Endothelial cell (in vitro differentiated cells): ENCODE measurements around the gene SPPL2B. TPM values are rescaled to one million over a fixed set of nuclear protein-coding genes. Genes with fewer than 3 reads are reported as not detected.
A peak's percentile ranks its signal among the peaks of the same experiment; 100 is the strongest.
"Not testable (repeated sequence)": the region's sequence is repeated elsewhere in the genome, so short reads cannot be mapped to it uniquely, and the experiment has no call there.

Source experiments
- DNase-seq: peaks from one replicate; pipeline ENCODE4 v3.0.0; 2021; ENCODE audit warnings: low spot score
- H3K27ac Mint-ChIP-seq: one replicate; pipeline ENCODE4 v1.8.0; 2021; ENCODE audit warnings: mixed read lengths, inconsistent platforms; ENCODE audit not compliant: unreplicated experiment
- H3K27me3 Mint-ChIP-seq: one replicate; pipeline ENCODE4 v1.8.0; 2021; ENCODE audit warnings: mild to moderate bottlenecking, moderate library complexity, mixed read lengths, inconsistent platforms; ENCODE audit not compliant: unreplicated experiment
- H3K36me3 Mint-ChIP-seq: one replicate; pipeline ENCODE4 v1.8.0; 2021; ENCODE audit warnings: mild to moderate bottlenecking, low read depth, mixed read lengths, inconsistent platforms; ENCODE audit not compliant: unreplicated experiment
- H3K4me1 Mint-ChIP-seq: one replicate; pipeline ENCODE4 v1.8.0; 2021; ENCODE audit warnings: mild to moderate bottlenecking, mixed read lengths, inconsistent platforms; ENCODE audit not compliant: unreplicated experiment
- H3K4me3 Mint-ChIP-seq: one replicate; pipeline ENCODE4 v1.8.0; 2021; ENCODE audit warnings: mild to moderate bottlenecking, mixed read lengths, inconsistent platforms; ENCODE audit not compliant: unreplicated experiment
- H3K9me3 Mint-ChIP-seq: one replicate; pipeline ENCODE4 v1.8.0; 2021; ENCODE audit warnings: mixed read lengths, inconsistent platforms; ENCODE audit not compliant: unreplicated experiment
- CTCF ChIP-seq: fragments of 200-600 bp; sonication (generic); IDR thresholded peaks from one replicate; pipeline ENCODE4 v1.5.0; 2021; ENCODE audit warnings: antibody characterized with exemption; ENCODE audit not compliant: unreplicated experiment
- long read RNA-seq: library from polyadenylated mRNA; unstranded; transcript quantifications from one replicate; pipeline ENCODE4 v2.0.0, GENCODE V29; 2020; ENCODE audit not compliant: unreplicated experiment
- total RNA-seq: library from RNA; stranded (reverse); fragmentation: NEBNext Ultra II Directional; extraction: Animal tissue kit (Norgen Biotek cat#: 25700); gene quantifications from one replicate; pipeline ENCODE4 v1.2.1, GENCODE V29; 2021; ENCODE audit not compliant: unreplicated experiment

The SPPL2B gene
- total RNA-seq = 75.2 TPM
- long read RNA-seq, transcript SPPL2B-209 (15 exons, 3,456 nt) = major isoform, 12 of 26 reads
- long read RNA-seq, partial matches to known transcripts = 9 of 26 reads
- long read RNA-seq, other reads (novel, unspliced or antisense) = 4 of 26 reads

GRCh38 chr19:2328401-2329148 is at the start of gene SPPL2B, which contains the start of gene LSM7:
Gene SPPL2B (plus strand): TSS chr19:2328684. CDS start chr19:2328710, 26 bp downstream.
Gene LSM7 (minus strand): TSS chr19:2328586. CDS start chr19:2328566, 20 bp downstream.
- Mint-ChIP-seq H3K27me3 (peaks cover 14% of the 10 kb centered on the region), H3K36me3 (peaks cover 9% of the 10 kb centered on the region), H3K4me1 (peaks cover 18% of the 10 kb centered on the region), H3K9me3 (no peaks in the 10 kb centered on the region), H3K4me3 (peak within 1 kb of the TSS; percentile 99), H3K27ac (peak within 1 kb of the TSS; percentile 91)
- no peak for TF ChIP-seq CTCF
- DNase-seq = peak; percentile 90

- peaks cover 2% of the 10 kb centered on the region for H3K27me3 Mint-ChIP-seq
- H3K36me3 Mint-ChIP-seq = peaks cover 6% of the 10 kb centered on the region
- no peak for DNase-seq
- peaks cover 5% of the 10 kb centered on the region for H3K4me1 Mint-ChIP-seq
- no peak overlapping the region for H3K4me3 Mint-ChIP-seq
- H3K27ac Mint-ChIP-seq = no peak overlapping the region
- no peak for TF ChIP-seq CTCF
- H3K9me3 Mint-ChIP-seq = no peaks in the 10 kb centered on the region
Measured at GRCh38 chr19:2280633-2281264, 47.7 kb upstream of the SPPL2B start.

- not testable (repeated sequence) for DNase-seq, H3K4me1 Mint-ChIP-seq, H3K36me3 Mint-ChIP-seq, H3K9me3 Mint-ChIP-seq, H3K27me3 Mint-ChIP-seq, H3K27ac Mint-ChIP-seq
- H3K4me3 Mint-ChIP-seq = peak overlapping the region; percentile 56
Measured at GRCh38 chr19:2281265-2282061, 47.0 kb upstream of the SPPL2B start.

GRCh38 chr19:2282062-2282861 is 46.2 kb upstream of the SPPL2B start, which contains the start of gene PEAK3:
Gene PEAK3 (minus strand): TSS chr19:2282175. CDS start chr19:2280931, 1,244 bp downstream.
- no peak for TF ChIP-seq CTCF
- Mint-ChIP-seq H3K27me3 (peaks cover 2% of the 10 kb centered on the region), H3K4me3 (peak within 1 kb of the TSS; percentile 82), H3K27ac (no peak within 1 kb of the TSS), H3K9me3 (no peaks in the 10 kb centered on the region), H3K4me1 (peaks cover 5% of the 10 kb centered on the region), H3K36me3 (peaks cover 2% of the 10 kb centered on the region)
- DNase-seq = peak; percentile 73
